ENCODE results near the gene HAVCR2. TPM values are rescaled to one million over a fixed set of nuclear protein-coding genes. Genes with fewer than 3 reads are reported as not detected.
A peak's percentile ranks its signal among the peaks of the same experiment; 100 is the strongest.

HAVCR2 gene
- total RNA-seq, 3 donors from 2014 or later (not counting 1 experiment from before 2014, with no cell fraction given): 60.0 to 92.2 (median 74.3) TPM

DNA sequence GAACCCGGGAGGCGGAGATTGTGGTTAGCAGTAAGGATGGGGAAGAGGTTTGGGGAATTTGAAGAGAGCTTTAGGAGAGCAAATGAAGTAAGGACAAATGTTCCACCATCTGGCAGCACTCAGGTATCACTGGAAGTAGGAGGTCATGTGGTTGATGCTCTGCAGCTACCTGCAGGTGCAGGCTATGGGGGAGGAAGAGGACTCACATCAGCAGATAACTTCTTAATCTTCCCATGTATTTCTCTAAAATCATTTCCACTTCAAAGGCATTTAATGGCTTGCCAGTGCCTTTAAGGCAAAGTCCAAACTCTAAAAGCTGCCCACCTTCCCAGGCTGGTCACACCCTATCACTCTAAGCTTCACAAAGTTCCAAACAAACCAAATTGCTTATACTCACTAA, 41.8 kb downstream of the HAVCR2 start:
- no peaks in the 10 kb centered on the region for H3K9me3 Mint-ChIP-seq
- H3K27ac ChIP-seq (ENCODE audit: low read length): no peak overlapping the region
- H3K4me1 ChIP-seq (ENCODE audit: control insufficient read depth, insufficient read depth, low read length): peaks cover 1% of the 10 kb centered on the region
- H3K27me3 Mint-ChIP-seq (ENCODE audit: low read depth in 2 of 2): no peaks in the 10 kb centered on the region
- no peak overlapping the region for H3K4me3 ChIP-seq (ENCODE audit: low read length)
- H3K4me3 Mint-ChIP-seq: no peak overlapping the region
- no peak for DNase-seq
- H3K9me3 ChIP-seq (ENCODE audit: control insufficient read depth, insufficient read depth, low read length): no peaks in the 10 kb centered on the region
- H3K27me3 ChIP-seq (ENCODE audit: control insufficient read depth, insufficient read depth, low read length): no peaks in the 10 kb centered on the region
- no peak for ATAC-seq
- peak overlapping the region in 1 of 2 donors; percentile 48 for H3K27ac Mint-ChIP-seq
- TF ChIP-seq, protein P1, sequence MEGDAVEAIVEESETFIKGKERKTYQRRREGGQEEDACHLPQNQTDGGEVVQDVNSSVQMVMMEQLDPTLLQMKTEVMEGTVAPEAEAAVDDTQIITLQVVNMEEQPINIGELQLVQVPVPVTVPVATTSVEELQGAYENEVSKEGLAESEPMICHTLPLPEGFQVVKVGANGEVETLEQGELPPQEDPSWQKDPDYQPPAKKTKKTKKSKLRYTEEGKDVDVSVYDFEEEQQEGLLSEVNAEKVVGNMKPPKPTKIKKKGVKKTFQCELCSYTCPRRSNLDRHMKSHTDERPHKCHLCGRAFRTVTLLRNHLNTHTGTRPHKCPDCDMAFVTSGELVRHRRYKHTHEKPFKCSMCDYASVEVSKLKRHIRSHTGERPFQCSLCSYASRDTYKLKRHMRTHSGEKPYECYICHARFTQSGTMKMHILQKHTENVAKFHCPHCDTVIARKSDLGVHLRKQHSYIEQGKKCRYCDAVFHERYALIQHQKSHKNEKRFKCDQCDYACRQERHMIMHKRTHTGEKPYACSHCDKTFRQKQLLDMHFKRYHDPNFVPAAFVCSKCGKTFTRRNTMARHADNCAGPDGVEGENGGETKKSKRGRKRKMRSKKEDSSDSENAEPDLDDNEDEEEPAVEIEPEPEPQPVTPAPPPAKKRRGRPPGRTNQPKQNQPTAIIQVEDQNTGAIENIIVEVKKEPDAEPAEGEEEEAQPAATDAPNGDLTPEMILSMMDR (IDR thresholded peaks at IDR 0.05): no peak
- WGBS (ENCODE audit: insufficient coverage): 50% methylated on average over 2 of the region's 2 CpGs
- no peaks in the 10 kb centered on the region for H3K36me3 ChIP-seq (ENCODE audit: control insufficient read depth, insufficient read depth, low read length)
- intact Hi-C loops (cut with micrococcal nuclease): no loop called here
- H3K4me1 Mint-ChIP-seq: peaks cover 8 to 22% of the 10 kb centered on the region in 2 donors
- no peaks in the 10 kb centered on the region for H3K36me3 Mint-ChIP-seq

DNA sequence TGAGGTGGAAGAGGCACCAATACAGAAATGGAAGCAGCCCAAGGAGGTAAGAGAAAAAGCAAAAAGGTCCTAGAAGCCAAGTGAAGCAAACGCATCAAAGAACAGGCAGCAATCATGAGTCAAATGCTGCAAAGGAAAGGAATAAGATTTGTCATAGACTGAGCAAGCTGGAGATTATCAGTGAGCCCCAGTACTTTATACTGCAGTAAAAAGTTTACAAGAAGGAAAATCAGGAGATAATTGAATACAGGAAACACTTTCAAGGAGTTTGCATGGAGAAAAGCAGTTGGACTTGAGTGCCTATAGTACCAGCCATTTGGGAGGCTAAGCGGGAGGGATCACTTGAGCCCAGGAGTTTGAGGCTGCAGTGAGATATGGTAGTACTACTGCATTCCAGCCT, 42.8 kb downstream of the HAVCR2 start:
- Mint-ChIP-seq H3K4me3 (no peak overlapping the region), H3K4me1 (peaks cover 8 to 14% of the 10 kb centered on the region in 2 donors), H3K27ac (no peak overlapping the region), H3K9me3 (no peaks in the 10 kb centered on the region), H3K36me3 (no peaks in the 10 kb centered on the region), H3K27me3 (ENCODE audit: low read depth in 2 of 2) (no peaks in the 10 kb centered on the region)
- TF ChIP-seq, protein P1 (IDR thresholded peaks at IDR 0.05): no peak
- Histone ChIP-seq H3K4me3 (ENCODE audit: low read length) (no peak overlapping the region), H3K4me1 (ENCODE audit: control insufficient read depth, insufficient read depth, low read length) (no peaks in the 10 kb centered on the region), H3K9me3 (ENCODE audit: control insufficient read depth, insufficient read depth, low read length) (no peaks in the 10 kb centered on the region), H3K27me3 (ENCODE audit: control insufficient read depth, insufficient read depth, low read length) (no peaks in the 10 kb centered on the region), H3K27ac (ENCODE audit: low read length) (no peak overlapping the region), H3K36me3 (ENCODE audit: control insufficient read depth, insufficient read depth, low read length) (no peaks in the 10 kb centered on the region)
- 97% methylated on average over 2 of the region's 2 CpGs for WGBS (ENCODE audit: insufficient coverage)
- DNase-seq (no peak), ATAC-seq (no peak)
- intact Hi-C loops (cut with micrococcal nuclease): no loop called here

DNA sequence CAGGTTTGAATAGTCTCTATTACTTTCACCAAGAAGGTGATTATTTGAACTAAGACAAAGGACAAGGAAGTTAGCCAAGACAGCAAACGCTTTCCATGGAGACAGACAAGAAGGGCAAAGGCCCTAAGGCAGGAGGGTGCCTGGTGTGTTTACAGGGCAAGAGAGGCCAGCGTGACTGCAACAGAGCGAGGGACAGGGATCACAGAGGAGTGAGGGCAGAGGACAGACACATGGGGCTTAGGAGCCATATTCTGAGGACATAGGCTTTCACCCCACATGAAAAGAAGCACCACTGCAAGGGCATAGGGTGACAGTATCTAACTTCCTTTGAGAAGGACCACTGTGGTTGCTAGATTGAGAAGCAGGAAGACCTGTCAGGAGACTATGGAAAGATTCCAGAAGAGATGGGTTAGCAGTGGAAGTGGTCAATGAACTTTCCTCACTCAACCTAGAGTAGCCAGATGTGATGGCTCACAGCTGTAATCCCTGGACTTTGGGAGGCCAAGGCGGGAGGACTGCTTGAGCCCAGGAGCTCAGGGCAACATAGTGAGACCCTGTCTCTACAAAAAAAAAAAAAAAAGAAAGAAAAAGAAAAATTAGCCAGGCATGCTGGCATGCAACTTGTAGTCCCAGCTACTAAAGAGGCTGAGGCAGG, 44.9 kb downstream of the HAVCR2 start:
- Mint-ChIP-seq H3K4me3 (no peak overlapping the region), H3K4me1 (peaks cover 8 to 10% of the 10 kb centered on the region in 2 donors), H3K9me3 (no peaks in the 10 kb centered on the region), H3K27ac (no peak overlapping the region), H3K27me3 (ENCODE audit: low read depth in 2 of 2) (no peaks in the 10 kb centered on the region), H3K36me3 (no peaks in the 10 kb centered on the region)
- WGBS (ENCODE audit: insufficient coverage): 99% methylated on average over 4 of the region's 4 CpGs
- TF ChIP-seq, protein P1 (IDR thresholded peaks at IDR 0.05): no peak
- Histone ChIP-seq H3K4me1 (ENCODE audit: control insufficient read depth, insufficient read depth, low read length) (no peaks in the 10 kb centered on the region), H3K9me3 (ENCODE audit: control insufficient read depth, insufficient read depth, low read length) (no peaks in the 10 kb centered on the region), H3K4me3 (ENCODE audit: low read length) (no peak overlapping the region), H3K36me3 (ENCODE audit: control insufficient read depth, insufficient read depth, low read length) (no peaks in the 10 kb centered on the region), H3K27me3 (ENCODE audit: control insufficient read depth, insufficient read depth, low read length) (no peaks in the 10 kb centered on the region), H3K27ac (ENCODE audit: low read length) (no peak overlapping the region)
- no peak for DNase-seq
- no peak for ATAC-seq
- intact Hi-C loops (cut with micrococcal nuclease): no loop called here

DNA sequence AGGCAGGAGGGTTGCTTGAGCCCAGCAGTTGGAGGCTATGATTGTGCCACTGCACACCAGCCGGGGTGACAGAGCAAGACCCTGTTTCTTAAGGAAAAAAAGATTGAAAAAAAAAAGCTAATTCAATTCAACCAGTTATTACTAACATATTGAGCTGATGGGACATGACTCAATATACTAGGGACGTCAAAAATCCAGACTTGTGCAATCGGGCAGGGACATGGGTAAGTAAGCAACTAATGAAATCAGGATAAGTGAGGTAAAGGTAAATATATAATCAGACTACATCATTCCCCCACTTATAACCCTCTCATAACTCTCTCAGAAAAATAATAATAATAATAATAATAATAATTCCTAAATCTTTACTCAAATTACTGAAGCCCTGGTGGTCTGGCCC, 49.0 kb downstream of the HAVCR2 start:
- H3K4me3 ChIP-seq (ENCODE audit: low read length): no peak overlapping the region
- no peak for ATAC-seq
- H3K9me3 ChIP-seq (ENCODE audit: control insufficient read depth, insufficient read depth, low read length): no peaks in the 10 kb centered on the region
- H3K27ac Mint-ChIP-seq: no peak overlapping the region
- H3K36me3 Mint-ChIP-seq: no peaks in the 10 kb centered on the region
- no peaks in the 10 kb centered on the region for H3K36me3 ChIP-seq (ENCODE audit: control insufficient read depth, insufficient read depth, low read length)
- no peak overlapping the region for H3K4me3 Mint-ChIP-seq
- no peaks in the 10 kb centered on the region for H3K27me3 ChIP-seq (ENCODE audit: control insufficient read depth, insufficient read depth, low read length)
- TF ChIP-seq, protein P1 (IDR thresholded peaks at IDR 0.05): no peak
- no peaks in the 10 kb centered on the region for H3K27me3 Mint-ChIP-seq (ENCODE audit: low read depth in 2 of 2)
- no peaks in the 10 kb centered on the region for H3K4me1 ChIP-seq (ENCODE audit: control insufficient read depth, insufficient read depth, low read length)
- intact Hi-C loops (cut with micrococcal nuclease): no loop called here
- WGBS (ENCODE audit: insufficient coverage): 71% methylated on average over 1 of the region's 3 CpGs
- DNase-seq: no peak
- H3K9me3 Mint-ChIP-seq: no peaks in the 10 kb centered on the region
- no peak overlapping the region for H3K27ac ChIP-seq (ENCODE audit: low read length)
- peaks cover 8 to 15% of the 10 kb centered on the region in 2 donors for H3K4me1 Mint-ChIP-seq

Measured in natural killer cell (primary cell).